ENCODE results near the gene SKIDA1. TPM values are rescaled to one million over a fixed set of nuclear protein-coding genes. Genes with fewer than 3 reads are reported as not detected.

Gene SKIDA1
- total RNA-seq, 4 donors from 2014 or later: 0.85 to 2.6 (median 1.5) TPM; not detected in 1

- no peak for TF ChIP-seq CTCF (IDR thresholded peaks at IDR 0.05; ENCODE audit: low read depth)
Measured at GRCh38 chr10:21507150-21507549, 18.3 kb downstream of the SKIDA1 start.

- TF ChIP-seq CTCF (IDR thresholded peaks at IDR 0.05; ENCODE audit: low read depth): no peak
Measured at GRCh38 chr10:21506351-21506750, 19.1 kb downstream of the SKIDA1 start.

- TF ChIP-seq CTCF (IDR thresholded peaks at IDR 0.05; ENCODE audit: low read depth): no peak
Measured at GRCh38 chr10:21505711-21506278, 19.7 kb downstream of the SKIDA1 start.

GRCh38 chr10:21503542-21503941, 21.9 kb downstream of the SKIDA1 start:
- TF ChIP-seq CTCF (IDR thresholded peaks at IDR 0.05; ENCODE audit: low read depth): no peak

- no peak for TF ChIP-seq CTCF (IDR thresholded peaks at IDR 0.05; ENCODE audit: low read depth)
Measured at GRCh38 chr10:21502348-21502740, 23.1 kb downstream of the SKIDA1 start.

GRCh38 chr10:21501731-21502347, 23.6 kb downstream of the SKIDA1 start:
- no peak for TF ChIP-seq CTCF (IDR thresholded peaks at IDR 0.05; ENCODE audit: low read depth)

GRCh38 chr10:21501091-21501490, 24.4 kb downstream of the SKIDA1 start:
- no peak for TF ChIP-seq CTCF (IDR thresholded peaks at IDR 0.05; ENCODE audit: low read depth)

Data from subcutaneous adipose tissue (tissue), 4 donors.